ENCODE data around the gene FGF5.

GRCh38 chr4:80226094-80226493 lies 40.4 kb upstream of the FGF5 start:
- TF ChIP-seq CTCF (tag by site-specific recombination; IDR thresholded peaks at IDR 0.05) (no peak), MZF1 (tag by site-specific recombination; IDR thresholded peaks at IDR 0.05; ENCODE audit: borderline replicate concordance) (no peak), ZNF2 (tag by site-specific recombination; IDR thresholded peaks at IDR 0.05) (no peak), BCL11A (tag by site-specific recombination; IDR thresholded peaks at IDR 0.05; ENCODE audit: low read depth) (no peak), ZNF211 (tag by site-specific recombination; IDR thresholded peaks at IDR 0.05; ENCODE audit: low read depth) (no peak), PBX3 (CRISPR knock-in tag; IDR thresholded peaks at IDR 0.05) (no peak), ZNF558 (tag by site-specific recombination; IDR thresholded peaks at IDR 0.05) (no peak), ZNF624 (tag by site-specific recombination; IDR thresholded peaks at IDR 0.05) (no peak), ZNF214 (tag by site-specific recombination; IDR thresholded peaks at IDR 0.05; ENCODE audit: borderline replicate concordance) (no peak), ELK4 (IDR thresholded peaks at IDR 0.05; ENCODE audit: borderline replicate concordance, low read depth, low read length) (no peak)
